NT2/D1 (cell line): ENCODE results near the gene PTPRF.

Experiments used
- SUZ12 ChIP-seq: IDR thresholded peaks from 2 replicates; pipeline ENCODE4 v1.6.1; 2011; ENCODE audit not compliant: insufficient read length, insufficient read depth; ENCODE audit errors: extremely low read depth
- YY1 ChIP-seq: IDR thresholded peaks from 2 replicates; pipeline ENCODE4 v1.6.1; 2011; ENCODE audit not compliant: insufficient read length, insufficient read depth
- ZNF274 ChIP-seq: IDR thresholded peaks from 2 replicates; pipeline ENCODE4 v1.6.1; 2011; ENCODE audit warnings: mild to moderate bottlenecking, low read depth, low read length

GRCh38 chr1:43614891-43615290 is 84.2 kb downstream of the PTPRF start:
- TF ChIP-seq SUZ12 (no peak), ZNF274 (no peak), YY1 (no peak)
